ENCODE measurements around the gene ACAN.
A peak's percentile ranks its signal among the peaks of the same experiment; 100 is the strongest.

Gene ACAN

DNA sequence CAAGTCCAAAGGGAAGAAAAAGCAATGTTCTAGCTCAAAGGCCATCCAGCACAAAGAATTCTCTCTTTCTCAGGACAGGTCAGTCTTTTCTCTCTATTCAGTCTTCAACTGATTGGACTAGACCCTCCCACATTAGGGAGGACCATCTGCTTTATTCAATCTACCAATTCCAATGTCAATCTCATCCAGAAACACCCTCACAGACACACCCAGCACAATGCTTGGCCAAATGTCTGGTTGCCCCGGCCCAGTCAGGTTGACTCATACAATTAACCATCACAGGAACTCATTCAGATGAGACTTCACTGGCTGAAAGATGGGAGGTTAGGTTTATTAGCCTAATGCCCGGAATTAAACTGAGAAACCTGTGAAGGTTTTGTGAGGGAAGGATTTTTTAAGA is 32.4 kb downstream of the ACAN start:
- TF ChIP-seq, protein P1, sequence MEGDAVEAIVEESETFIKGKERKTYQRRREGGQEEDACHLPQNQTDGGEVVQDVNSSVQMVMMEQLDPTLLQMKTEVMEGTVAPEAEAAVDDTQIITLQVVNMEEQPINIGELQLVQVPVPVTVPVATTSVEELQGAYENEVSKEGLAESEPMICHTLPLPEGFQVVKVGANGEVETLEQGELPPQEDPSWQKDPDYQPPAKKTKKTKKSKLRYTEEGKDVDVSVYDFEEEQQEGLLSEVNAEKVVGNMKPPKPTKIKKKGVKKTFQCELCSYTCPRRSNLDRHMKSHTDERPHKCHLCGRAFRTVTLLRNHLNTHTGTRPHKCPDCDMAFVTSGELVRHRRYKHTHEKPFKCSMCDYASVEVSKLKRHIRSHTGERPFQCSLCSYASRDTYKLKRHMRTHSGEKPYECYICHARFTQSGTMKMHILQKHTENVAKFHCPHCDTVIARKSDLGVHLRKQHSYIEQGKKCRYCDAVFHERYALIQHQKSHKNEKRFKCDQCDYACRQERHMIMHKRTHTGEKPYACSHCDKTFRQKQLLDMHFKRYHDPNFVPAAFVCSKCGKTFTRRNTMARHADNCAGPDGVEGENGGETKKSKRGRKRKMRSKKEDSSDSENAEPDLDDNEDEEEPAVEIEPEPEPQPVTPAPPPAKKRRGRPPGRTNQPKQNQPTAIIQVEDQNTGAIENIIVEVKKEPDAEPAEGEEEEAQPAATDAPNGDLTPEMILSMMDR (IDR thresholded peaks at IDR 0.05; ENCODE audit: insufficient read depth, low read depth, low read length, missing control alignments), result no peak
- peak; percentile 50 for DNase-seq (ENCODE audit: low read depth)
- H3K4me3 ChIP-seq (ENCODE audit: low read length), result no peak overlapping the region

- no peak overlapping the region for H3K4me3 ChIP-seq (ENCODE audit: low read length)
- TF ChIP-seq, protein P1 (IDR thresholded peaks at IDR 0.05; ENCODE audit: insufficient read depth, low read depth, low read length, missing control alignments), result no peak
- no peak for DNase-seq (ENCODE audit: low read depth)
Measured at GRCh38 chr15:88838667-88839066, 35.4 kb downstream of the ACAN start.

- no peak for DNase-seq (ENCODE audit: low read depth)
- no peak overlapping the region for H3K4me3 ChIP-seq (ENCODE audit: low read length)
- TF ChIP-seq, protein P1 (IDR thresholded peaks at IDR 0.05; ENCODE audit: insufficient read depth, low read depth, low read length, missing control alignments), result no peak
Measured at GRCh38 chr15:88839146-88839545, 35.9 kb downstream of the ACAN start.

GRCh38 chr15:88839961-88840360 is 36.7 kb downstream of the ACAN start:
- no peak for DNase-seq (ENCODE audit: low read depth)
- TF ChIP-seq, protein P1 (IDR thresholded peaks at IDR 0.05; ENCODE audit: insufficient read depth, low read depth, low read length, missing control alignments), result no peak
- H3K4me3 ChIP-seq (ENCODE audit: low read length), result no peak overlapping the region

- no peak for DNase-seq (ENCODE audit: low read depth)
- TF ChIP-seq, protein P1 (IDR thresholded peaks at IDR 0.05; ENCODE audit: insufficient read depth, low read depth, low read length, missing control alignments), result no peak
- H3K4me3 ChIP-seq (ENCODE audit: low read length), result no peak overlapping the region
Measured at GRCh38 chr15:88841236-88841635, 38.0 kb downstream of the ACAN start.

DNA sequence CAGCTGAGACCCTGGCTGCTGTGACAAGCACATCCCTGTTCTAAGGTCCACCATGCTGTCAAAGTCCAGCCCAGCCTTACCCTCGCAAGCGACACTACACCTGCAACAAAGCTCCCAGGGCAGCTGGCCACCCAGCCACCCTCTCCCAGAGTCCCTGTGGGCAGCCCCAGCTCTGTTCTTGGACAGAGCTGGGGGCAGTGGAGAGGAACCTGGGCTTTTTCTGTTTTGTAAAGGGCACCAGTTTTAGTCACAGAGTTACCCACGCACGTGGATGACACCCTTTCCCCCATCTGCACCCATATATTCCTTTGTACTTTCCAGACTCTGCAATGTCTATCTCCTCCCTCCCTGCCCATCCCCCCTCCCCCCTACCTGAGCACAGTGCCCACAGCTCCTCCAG is 38.9 kb downstream of the ACAN start:
- no peak overlapping the region for H3K4me3 ChIP-seq (ENCODE audit: low read length)
- TF ChIP-seq, protein P1 (IDR thresholded peaks at IDR 0.05; ENCODE audit: insufficient read depth, low read depth, low read length, missing control alignments), result no peak
- no peak for DNase-seq (ENCODE audit: low read depth)

- no peak overlapping the region for H3K4me3 ChIP-seq (ENCODE audit: low read length)
- DNase-seq (ENCODE audit: low read depth), result no peak
- TF ChIP-seq, protein P1 (IDR thresholded peaks at IDR 0.05; ENCODE audit: insufficient read depth, low read depth, low read length, missing control alignments), result no peak
Measured at GRCh38 chr15:88843334-88843733, 40.1 kb downstream of the ACAN start.

Measured in epithelial cell of esophagus (primary cell).